Immature natural killer cell (primary cell): ENCODE measurements around the gene MMP21. TPM values are rescaled to one million over a fixed set of nuclear protein-coding genes. Genes with fewer than 3 reads are reported as not detected.

Source experiments
- DNase-seq, 3 donors: peaks; one replicate each; pipeline ENCODE4 v3.0.0; 2022; ENCODE audit warnings: mixed read lengths in 1 of 3
- H3K27ac Mint-ChIP-seq, 6 donors: one replicate each; pipeline ENCODE4 v1.8.0; 2020; ENCODE audit warnings: mixed read lengths in 6 of 6, mild to moderate bottlenecking in 5 of 6, inconsistent platforms in 4 of 6, moderate library complexity in 3 of 6
- H3K27me3 Mint-ChIP-seq, 3 donors: one replicate each; pipeline ENCODE4 v1.8.0; 2020 to 2021; ENCODE audit warnings: low read depth in 3 of 3, mild to moderate bottlenecking in 3 of 3, mixed read lengths in 3 of 3, moderate library complexity in 3 of 3, inconsistent platforms in 1 of 3
- H3K36me3 Mint-ChIP-seq, 3 donors: one replicate each; pipeline ENCODE4 v1.8.0; 2020; ENCODE audit warnings: mixed read lengths in 3 of 3, inconsistent platforms in 2 of 3, mild to moderate bottlenecking in 2 of 3
- H3K4me1 Mint-ChIP-seq, 2 donors: one replicate each; pipeline ENCODE4 v1.8.0; 2020; ENCODE audit warnings: inconsistent platforms in 2 of 2, mild to moderate bottlenecking in 2 of 2, mixed read lengths in 2 of 2, moderate library complexity in 1 of 2
- H3K4me3 Mint-ChIP-seq, 5 donors: one replicate each; pipeline ENCODE4 v1.8.0; 2020; ENCODE audit warnings: mild to moderate bottlenecking in 5 of 5, mixed read lengths in 5 of 5, inconsistent platforms in 3 of 5, moderate library complexity in 3 of 5
- H3K9me3 Mint-ChIP-seq, 6 donors: one replicate each; pipeline ENCODE4 v1.8.0; 2020; ENCODE audit warnings: mild to moderate bottlenecking in 6 of 6, mixed read lengths in 6 of 6, inconsistent platforms in 4 of 6, moderate library complexity in 3 of 6
- polyA plus RNA-seq, 3 donors: library from polyadenylated mRNA; unstranded; fragments of 300-500 nt; fragmentation: Illumina TruSeq; gene quantifications; one replicate each; pipeline ENCODE4 v1.2.3, GENCODE V29; 2021

MMP21 gene
- polyA plus RNA-seq, 3 donors from 2014 or later: not detected

DNA sequence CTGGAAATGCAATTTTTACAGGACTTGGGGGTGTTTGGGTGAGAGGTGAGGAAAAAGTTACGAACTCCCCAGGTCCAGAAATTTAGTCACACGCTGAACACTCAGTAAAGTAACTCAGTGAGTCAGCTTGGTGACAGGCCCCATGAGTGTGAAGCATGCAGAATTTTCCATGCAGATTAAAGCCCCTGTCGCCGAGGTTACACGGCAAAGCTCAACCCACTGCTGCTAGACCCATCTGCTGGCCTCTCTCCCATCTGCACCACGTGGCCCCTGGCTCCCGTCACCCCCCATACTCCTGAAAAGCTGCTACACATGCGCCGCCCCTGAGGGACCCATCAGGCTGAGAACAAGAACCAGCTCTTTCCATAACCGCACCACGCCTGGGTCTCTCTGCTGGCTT is 7.0 kb upstream of the MMP21 start:
- Mint-ChIP-seq H3K27ac (no peak overlapping the region), H3K4me1 (peaks cover 4 to 5% of the 10 kb centered on the region in 2 donors), H3K9me3 (no peaks in the 10 kb centered on the region), H3K4me3 (no peak overlapping the region), H3K36me3 (peaks cover 5 to 13% (median 10%) of the 10 kb centered on the region in 3 donors), H3K27me3 (peaks cover 0 to 1% (median 1%) of the 10 kb centered on the region in 3 donors)
- DNase-seq: no peak

DNA sequence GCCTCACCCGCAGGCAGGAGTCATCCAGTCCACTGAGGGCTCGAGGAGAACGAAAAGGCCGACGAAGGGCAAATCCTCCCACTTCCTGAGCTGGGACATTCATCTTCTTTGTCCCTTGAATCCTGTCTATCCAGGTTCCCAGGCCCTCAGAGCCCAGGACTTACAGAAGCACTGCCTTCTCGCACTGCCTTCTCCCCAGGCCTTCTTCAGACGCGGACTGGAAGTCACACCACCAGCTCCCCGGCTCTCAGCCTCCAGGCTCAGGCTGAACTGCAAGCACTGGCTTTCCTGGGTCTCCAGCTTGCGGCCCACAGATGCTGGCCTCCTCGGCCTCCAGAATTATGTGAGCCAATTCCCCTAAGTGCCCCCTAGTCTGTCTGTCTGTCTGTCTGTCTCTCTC is 6.4 kb upstream of the MMP21 start:
- Mint-ChIP-seq H3K4me1 (no peaks in the 10 kb centered on the region), H3K27ac (no peak overlapping the region), H3K4me3 (no peak overlapping the region), H3K9me3 (no peaks in the 10 kb centered on the region), H3K36me3 (peaks cover 5 to 13% (median 6%) of the 10 kb centered on the region in 3 donors), H3K27me3 (peaks cover 0 to 1% (median 1%) of the 10 kb centered on the region in 3 donors)
- DNase-seq: no peak

DNA sequence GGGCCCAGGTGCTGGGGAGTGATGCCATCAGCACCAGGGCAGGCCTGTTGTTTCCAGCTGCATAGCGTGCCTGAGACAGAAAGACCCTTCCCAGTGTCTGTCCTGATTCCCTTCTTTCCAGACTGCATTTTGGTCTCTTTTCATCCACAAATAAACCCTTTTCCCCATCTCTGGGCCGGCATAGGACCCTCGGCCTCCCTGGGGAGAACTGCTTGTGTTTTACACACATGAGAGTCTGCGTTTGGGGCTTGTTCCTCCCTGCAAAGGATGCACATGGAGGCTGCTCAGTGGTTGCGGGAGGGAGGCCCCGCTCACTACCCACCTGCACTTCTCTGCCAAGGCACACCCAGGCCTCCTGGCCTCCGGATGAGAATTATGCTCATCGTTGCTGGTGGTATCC is 5.8 kb upstream of the MMP21 start:
- peaks cover 5 to 13% (median 6%) of the 10 kb centered on the region in 3 donors for H3K36me3 Mint-ChIP-seq
- no peak for DNase-seq
- no peaks in the 10 kb centered on the region for H3K9me3 Mint-ChIP-seq
- H3K27me3 Mint-ChIP-seq: peaks cover 0 to 1% (median 1%) of the 10 kb centered on the region in 3 donors
- no peak overlapping the region for H3K27ac Mint-ChIP-seq
- no peak overlapping the region for H3K4me3 Mint-ChIP-seq
- H3K4me1 Mint-ChIP-seq: no peaks in the 10 kb centered on the region

DNA sequence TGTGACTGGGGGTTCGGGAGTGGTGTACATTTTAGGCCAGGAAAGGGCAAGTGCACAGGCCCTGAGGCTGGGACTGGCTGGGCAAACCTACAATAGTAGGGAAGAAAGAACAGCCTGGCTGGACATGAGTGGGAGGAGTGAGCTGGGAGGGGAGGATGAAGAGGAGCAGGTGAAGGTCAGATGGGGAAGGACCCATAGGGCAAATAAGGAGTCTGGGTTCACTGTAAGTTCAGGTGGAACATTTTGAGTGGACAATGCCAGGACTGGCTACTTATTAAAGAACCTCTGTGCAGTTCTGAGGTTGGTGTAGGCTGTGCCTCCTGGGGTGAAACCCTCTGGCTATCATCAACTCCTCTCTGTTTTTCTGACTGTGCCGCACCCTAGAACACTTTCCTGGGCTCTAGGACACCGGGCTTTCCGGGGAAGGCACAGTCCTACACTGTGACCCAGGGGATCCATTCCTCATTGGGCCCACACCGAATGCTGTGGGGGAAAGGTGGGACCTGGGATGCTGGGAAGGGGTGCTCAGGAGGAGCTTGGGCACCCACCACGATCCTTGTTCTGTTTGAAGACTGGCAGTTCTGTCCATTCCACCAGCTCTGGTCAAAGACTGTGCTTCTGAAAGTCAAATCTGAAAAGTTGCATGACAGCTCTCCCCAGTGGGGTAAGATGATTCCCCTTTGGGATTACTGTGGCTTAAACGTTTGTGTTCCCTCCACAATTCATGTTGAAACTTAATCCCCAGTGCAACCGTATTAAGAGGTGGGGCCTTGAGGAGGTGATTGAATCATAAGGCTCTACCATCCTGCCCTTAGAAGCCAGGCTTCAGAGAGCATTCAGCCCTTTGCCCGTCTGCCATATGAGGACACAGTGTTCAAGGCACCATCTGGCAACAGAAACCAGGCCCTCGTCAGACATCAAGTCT is 4.0 kb upstream of the MMP21 start:
- Mint-ChIP-seq H3K27ac (peak overlapping the region in 1 of 6 donors; percentile 13), H3K4me1 (no peaks in the 10 kb centered on the region), H3K36me3 (peaks cover 0 to 6% (median 0%) of the 10 kb centered on the region in 3 donors), H3K27me3 (peaks cover 0 to 1% (median 1%) of the 10 kb centered on the region in 3 donors), H3K4me3 (no peak overlapping the region), H3K9me3 (no peaks in the 10 kb centered on the region)
- no peak for DNase-seq

DNA sequence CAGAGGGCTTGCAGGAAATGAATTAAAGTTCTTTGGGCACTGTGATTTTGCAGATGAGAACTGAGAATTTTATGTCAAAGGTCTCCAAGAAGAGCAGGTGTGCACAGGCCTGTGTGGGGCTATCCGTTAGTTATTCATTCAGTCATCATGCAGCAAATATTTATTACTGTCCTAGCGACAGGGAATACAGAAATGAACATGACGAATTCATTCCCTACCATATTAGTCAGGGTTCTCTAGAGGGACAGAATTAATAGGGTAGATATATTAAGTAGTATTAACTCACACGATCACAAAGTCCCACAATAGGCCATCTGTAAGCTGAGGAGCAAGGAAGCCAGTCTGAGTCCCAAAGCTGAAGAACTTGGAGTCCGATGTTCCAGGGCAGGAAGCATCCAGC is 2.9 kb upstream of the MMP21 start:
- peaks cover 0 to 1% (median 1%) of the 10 kb centered on the region in 3 donors for H3K27me3 Mint-ChIP-seq
- H3K9me3 Mint-ChIP-seq: peaks cover 0 to 1% (median 0%) of the 10 kb centered on the region in 6 donors
- peaks cover 0 to 3% (median 0%) of the 10 kb centered on the region in 3 donors for H3K36me3 Mint-ChIP-seq
- H3K27ac Mint-ChIP-seq: no peak overlapping the region
- H3K4me3 Mint-ChIP-seq: no peak overlapping the region
- H3K4me1 Mint-ChIP-seq: no peaks in the 10 kb centered on the region
- no peak for DNase-seq

DNA sequence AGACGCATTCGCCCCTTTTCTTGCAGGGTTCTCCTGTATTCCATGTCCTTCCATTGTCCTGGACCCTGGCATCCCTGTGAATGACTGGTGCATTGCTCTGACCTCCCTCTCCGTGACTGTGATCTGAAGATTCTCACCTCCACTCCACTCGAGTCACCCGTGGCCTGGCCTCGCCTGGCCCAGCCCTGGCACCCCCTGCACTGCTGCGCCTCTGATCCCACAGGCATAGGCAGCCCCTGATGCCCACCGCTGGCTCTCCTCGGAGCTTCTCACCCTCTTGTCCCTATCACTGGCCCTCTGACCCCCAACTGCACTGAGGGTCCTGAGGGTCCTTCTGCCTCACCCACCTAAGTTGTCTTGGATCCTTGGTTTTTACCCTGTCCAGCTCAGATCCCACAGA is 2.2 kb upstream of the MMP21 start:
- H3K9me3 Mint-ChIP-seq: peaks cover 0 to 1% (median 0%) of the 10 kb centered on the region in 6 donors
- peaks cover 0 to 1% (median 1%) of the 10 kb centered on the region in 3 donors for H3K27me3 Mint-ChIP-seq
- H3K4me1 Mint-ChIP-seq: no peaks in the 10 kb centered on the region
- no peak overlapping the region for H3K27ac Mint-ChIP-seq
- no peak for DNase-seq
- no peak overlapping the region for H3K4me3 Mint-ChIP-seq
- H3K36me3 Mint-ChIP-seq: peaks cover 0 to 3% (median 0%) of the 10 kb centered on the region in 3 donors

DNA sequence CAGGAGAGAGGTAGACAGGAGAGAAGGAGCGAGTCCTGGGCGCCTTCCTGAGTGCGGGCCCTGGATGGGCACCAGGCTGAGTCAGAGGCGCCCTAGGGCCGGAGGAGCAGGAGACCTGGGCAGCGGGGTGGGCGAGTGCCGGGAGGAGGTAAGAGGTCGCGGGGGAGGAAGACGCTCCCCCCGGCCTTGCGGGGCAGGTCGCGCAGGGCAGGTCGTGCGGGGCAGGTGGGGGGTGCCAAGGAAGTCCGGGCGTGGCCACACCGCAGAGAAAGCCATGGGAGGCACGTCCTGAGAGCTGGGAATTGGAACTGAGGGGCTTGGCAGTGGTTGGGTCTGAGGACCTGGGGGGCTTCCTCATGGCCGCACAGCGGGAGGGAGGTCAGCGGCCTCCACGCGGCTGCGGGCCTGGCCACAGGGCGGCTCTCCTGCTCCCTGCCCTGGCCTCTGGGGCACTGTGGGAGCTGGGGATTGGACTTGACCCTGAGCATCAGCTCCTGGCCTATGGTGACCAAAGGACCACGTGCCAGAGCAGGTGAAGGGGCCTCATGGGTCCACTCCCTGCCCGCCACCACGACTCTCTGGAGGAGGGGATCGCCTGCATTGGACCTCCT is 935 bp downstream of the MMP21 start:
- no peak overlapping the region for H3K4me3 Mint-ChIP-seq
- peaks cover 0 to under 1% (median 0%) of the 10 kb centered on the region in 3 donors for H3K36me3 Mint-ChIP-seq
- no peaks in the 10 kb centered on the region for H3K4me1 Mint-ChIP-seq
- H3K27ac Mint-ChIP-seq: no peak overlapping the region
- peaks cover 0 to 1% (median 0%) of the 10 kb centered on the region in 6 donors for H3K9me3 Mint-ChIP-seq
- peaks cover 0 to 1% (median 1%) of the 10 kb centered on the region in 3 donors for H3K27me3 Mint-ChIP-seq
- DNase-seq: no peak

DNA sequence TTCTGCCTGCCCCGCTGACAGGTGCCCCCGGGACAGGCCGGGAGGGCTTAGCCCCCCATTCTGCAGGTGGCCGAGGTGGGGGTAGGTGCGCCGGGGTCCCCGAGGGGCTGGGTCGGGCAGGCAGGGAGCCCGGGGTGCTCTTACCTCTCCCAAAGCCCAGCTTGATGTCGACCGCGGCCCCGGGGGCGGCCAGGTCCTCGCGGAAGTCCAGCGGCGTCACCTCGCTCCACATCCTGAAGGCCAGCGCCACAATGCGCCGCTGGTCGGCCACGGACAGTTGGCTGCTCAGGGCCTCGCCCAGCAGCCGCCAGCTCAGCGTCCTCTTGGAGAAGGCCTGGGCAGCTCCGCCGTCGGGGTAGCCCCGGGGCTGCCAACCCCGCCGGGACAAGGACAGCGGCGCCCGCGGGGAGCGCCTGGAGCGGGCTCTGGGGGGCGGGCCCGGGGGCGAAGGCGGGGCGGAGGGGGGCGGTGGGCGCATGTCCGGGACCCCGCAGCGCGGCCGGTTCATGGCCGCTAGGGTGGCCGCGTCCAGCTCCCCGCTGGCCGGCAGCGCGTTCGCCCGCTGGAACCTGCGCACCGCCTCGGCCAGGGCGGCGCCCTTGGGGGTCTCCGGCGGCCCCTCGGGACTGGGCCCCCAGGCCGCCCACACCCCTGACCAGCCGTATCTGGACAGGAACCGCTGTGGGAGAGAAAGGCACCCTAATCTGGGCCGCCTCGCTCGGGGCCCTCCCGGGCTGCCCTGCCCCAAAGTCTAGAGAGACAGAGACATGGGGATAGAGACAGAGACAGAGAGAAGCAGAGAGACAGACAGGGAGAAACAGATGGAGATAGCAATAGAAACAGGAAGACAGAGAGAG is 1.7 kb downstream of the MMP21 start:
- Mint-ChIP-seq H3K27ac (no peak overlapping the region), H3K36me3 (peaks cover 0 to 5% (median 0%) of the 10 kb centered on the region in 3 donors), H3K27me3 (peaks cover 0 to 1% (median 1%) of the 10 kb centered on the region in 3 donors), H3K4me3 (no peak overlapping the region), H3K9me3 (peaks cover 0 to 1% (median 0%) of the 10 kb centered on the region in 6 donors), H3K4me1 (no peaks in the 10 kb centered on the region)
- no peak for DNase-seq

DNA sequence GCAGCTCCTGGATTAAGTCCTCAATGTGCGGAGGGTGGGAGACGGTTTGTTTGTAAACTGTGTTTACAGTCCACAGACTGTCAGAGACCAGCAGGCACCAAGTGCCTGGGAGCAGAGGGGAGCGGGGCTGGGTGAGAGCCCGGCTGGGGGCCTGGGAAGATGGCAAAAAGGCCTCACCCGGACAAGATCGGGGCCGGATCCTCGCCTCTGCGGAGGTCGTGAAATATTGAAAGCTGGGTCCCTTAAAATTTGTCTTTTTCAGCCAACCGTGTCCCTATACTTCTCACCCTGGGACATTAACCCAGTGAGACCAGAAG is 2.8 kb downstream of the MMP21 start:
- Mint-ChIP-seq H3K36me3 (peaks cover 0 to 5% (median 0%) of the 10 kb centered on the region in 3 donors), H3K27ac (no peak overlapping the region)

DNA sequence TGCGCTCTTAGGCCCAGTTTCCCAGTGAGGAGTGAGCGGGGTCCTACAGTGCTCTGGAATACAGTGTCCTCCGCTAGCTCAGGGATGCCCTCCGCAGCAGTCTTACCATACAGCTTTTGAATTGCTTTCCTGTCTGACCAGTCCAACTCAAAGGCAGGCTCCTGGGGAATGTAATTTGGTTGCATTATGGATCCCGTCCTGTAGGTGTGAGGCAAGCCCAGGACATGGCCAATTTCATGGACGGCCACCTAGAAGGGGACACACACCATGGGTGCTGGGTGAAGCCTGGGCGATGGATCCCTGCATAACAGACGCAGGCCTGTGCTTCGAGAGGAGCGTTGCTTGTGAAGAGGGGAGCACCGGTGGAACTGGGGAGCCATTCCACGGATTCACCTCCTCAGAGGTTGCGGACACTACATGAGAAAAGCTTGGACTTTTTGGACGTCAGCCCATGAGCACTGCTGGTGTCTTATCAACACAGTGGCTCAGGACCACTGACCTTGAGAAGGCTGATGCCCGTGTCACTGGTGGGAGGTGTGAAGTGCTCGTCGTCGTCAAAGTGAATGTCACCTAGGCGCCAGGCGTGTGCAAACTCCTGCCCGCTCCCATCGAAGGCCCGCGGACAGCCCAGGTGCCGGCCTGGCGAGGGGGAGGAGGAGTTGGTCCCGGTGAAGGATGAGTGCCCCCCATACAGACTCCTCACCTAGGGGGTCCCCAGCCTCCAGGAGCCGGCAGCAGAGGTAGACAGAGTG is 3.3 kb downstream of the MMP21 start:
- no peak overlapping the region for H3K4me3 Mint-ChIP-seq
- no peak overlapping the region for H3K27ac Mint-ChIP-seq
- H3K9me3 Mint-ChIP-seq: peaks cover 0 to 1% (median 0%) of the 10 kb centered on the region in 6 donors
- no peaks in the 10 kb centered on the region for H3K4me1 Mint-ChIP-seq
- no peak for DNase-seq
- H3K36me3 Mint-ChIP-seq: peaks cover 0 to 8% (median 4%) of the 10 kb centered on the region in 3 donors
- no peaks in the 10 kb centered on the region for H3K27me3 Mint-ChIP-seq

More for the DNA sequence above, 2.8 kb downstream of the MMP21 start:
- Mint-ChIP-seq H3K27me3 (no peaks in the 10 kb centered on the region), H3K9me3 (peaks cover 0 to 1% (median 0%) of the 10 kb centered on the region in 6 donors), H3K4me3 (no peak overlapping the region), H3K4me1 (no peaks in the 10 kb centered on the region)
- DNase-seq: no peak

DNA sequence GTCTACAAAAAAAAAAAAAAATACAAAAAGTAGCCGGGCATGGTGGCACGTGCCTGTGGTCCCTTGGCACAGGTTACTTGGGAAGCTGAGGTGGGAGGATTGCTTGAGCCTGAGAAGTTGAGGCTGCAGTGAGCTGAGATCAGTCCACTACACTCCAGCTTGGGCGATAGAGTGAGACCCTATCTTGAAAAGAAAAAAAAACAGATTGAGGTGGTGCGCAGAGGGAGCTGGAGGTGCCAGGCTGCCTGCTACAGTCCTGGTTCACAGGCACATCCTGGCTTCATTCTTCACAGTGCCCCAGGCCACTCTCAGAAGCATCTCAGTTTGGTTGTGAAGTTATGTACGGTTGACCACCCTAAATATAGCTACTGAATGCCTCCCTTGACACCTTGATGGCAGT is 4.8 kb downstream of the MMP21 start:
- H3K9me3 Mint-ChIP-seq: peaks cover 0 to 1% (median 0%) of the 10 kb centered on the region in 6 donors
- H3K27me3 Mint-ChIP-seq: no peaks in the 10 kb centered on the region
- no peak overlapping the region for H3K27ac Mint-ChIP-seq
- H3K36me3 Mint-ChIP-seq: peaks cover 0 to 19% (median 4%) of the 10 kb centered on the region in 3 donors
- H3K4me1 Mint-ChIP-seq: no peaks in the 10 kb centered on the region
- H3K4me3 Mint-ChIP-seq: no peak overlapping the region
- DNase-seq: no peak

DNA sequence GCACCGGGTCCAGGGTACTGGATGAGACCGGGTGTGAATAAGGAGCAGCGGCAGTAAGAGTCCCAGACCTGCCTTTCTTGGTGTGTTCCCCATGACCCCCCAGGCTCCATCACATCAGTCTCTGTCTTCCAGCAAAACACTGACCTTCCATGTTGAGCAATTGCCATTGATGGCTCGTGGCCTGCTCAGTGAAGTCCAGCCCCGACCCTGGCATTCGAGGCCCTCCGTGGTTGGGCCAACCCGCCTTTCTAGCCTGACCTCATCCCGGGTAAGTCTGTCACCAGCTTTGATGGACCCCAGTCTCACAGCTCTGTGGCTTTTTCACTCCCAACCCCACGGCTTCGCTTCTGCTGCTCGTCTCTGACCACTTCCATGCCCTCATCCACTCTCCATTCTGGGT is 6.4 kb downstream of the MMP21 start:
- no peaks in the 10 kb centered on the region for H3K4me1 Mint-ChIP-seq
- peak overlapping the region in 1 of 6 donors; percentile 59 for H3K27ac Mint-ChIP-seq
- no peak overlapping the region for H3K4me3 Mint-ChIP-seq
- no peak for DNase-seq
- no peaks in the 10 kb centered on the region for H3K9me3 Mint-ChIP-seq
- H3K36me3 Mint-ChIP-seq: peaks cover 5 to 33% (median 9%) of the 10 kb centered on the region in 3 donors
- H3K27me3 Mint-ChIP-seq: no peaks in the 10 kb centered on the region
